GM19324 (cell line): ENCODE measurements around the gene ZNF436.

Experiments
- ATAC-seq: cut with Tn5 transposase; IDR thresholded peaks from one replicate; pipeline ENCODE4 v1.9.1; 2021; ENCODE audit warnings: mild to moderate bottlenecking, moderate library complexity; ENCODE audit not compliant: unreplicated experiment, low FRiP score

Gene ZNF436

GRCh38 chr1:23369335-23370013 lies at the start of gene ZNF436:
ZNF436 (minus strand) TSS chr1:23369836; CDS start chr1:23368005, 1,831 bp downstream.
- ATAC-seq = no peak

DNA sequence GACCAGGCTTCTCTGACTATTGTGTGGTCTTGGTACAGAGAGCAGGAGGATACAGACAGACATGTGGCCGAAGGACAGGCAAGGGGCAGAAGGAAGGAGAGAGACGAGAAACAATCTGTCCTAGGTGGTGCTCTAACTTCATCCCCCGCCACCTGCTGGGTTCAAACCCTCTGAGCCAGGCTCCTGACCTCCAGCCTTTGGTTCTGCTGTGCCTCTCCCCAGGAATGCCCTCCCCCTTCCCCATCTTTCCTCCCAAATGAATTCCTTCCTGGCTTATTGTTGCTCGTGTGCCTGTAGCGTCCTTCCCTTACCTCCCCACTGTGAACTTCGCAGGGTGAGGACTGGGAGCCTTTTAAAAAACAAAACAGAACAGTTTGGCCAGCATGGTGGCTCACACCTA lies 49.5 kb upstream of the ZNF436 start:
- no peak for ATAC-seq

GRCh38 chr1:23417570-23417969 lies 47.9 kb upstream of the ZNF436 start:
- no peak for ATAC-seq

DNA sequence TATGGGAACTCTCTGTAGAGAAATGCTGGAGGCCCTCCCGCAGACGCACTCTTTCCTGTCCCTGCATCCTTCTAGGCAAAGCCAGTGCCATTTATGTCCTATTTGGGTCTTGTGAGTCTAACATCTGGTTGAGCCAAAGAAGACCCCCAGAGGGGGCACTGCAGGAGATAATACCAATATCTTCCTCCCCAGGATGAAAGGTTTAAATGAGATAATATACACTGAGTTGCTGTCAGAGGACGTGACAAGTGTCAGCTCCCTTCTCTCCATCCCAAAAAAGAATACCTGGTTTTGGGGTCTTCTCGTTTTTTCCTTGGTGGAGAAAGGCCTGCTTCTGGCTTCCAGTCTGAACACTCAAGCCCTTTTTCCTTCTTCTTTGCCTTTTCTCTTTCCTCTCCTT lies 47.3 kb upstream of the ZNF436 start:
- ATAC-seq = no peak

GRCh38 chr1:23408797-23409290 lies 39.2 kb upstream of the ZNF436 start:
- ATAC-seq = no peak

GRCh38 chr1:23407016-23407630 lies 37.5 kb upstream of the ZNF436 start:
- no peak for ATAC-seq

DNA sequence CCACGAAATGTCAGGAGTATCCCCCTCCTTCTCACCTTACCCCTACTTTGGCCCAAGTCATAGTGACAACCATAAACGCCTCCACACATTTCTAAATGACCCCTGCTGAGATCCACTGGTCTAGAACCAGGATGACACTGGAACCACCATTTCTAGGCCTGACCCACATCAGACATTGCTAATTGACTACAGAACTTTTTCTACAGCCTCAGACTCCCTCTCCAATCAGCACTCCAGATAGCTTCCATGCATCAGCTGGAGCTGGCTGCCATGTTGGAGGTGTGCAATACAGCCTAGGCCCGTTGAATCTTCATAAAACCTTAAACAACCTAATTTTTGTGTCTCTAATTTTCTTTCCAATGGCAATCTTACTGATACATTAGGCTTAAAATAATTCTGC lies 36.3 kb upstream of the ZNF436 start:
- no peak for ATAC-seq

- ATAC-seq = no peak
These were observed 34.3 kb upstream of the ZNF436 start for GRCh38 chr1:23403735-23404486.

- ATAC-seq = no peak
These were observed 33.7 kb upstream of the ZNF436 start for GRCh38 chr1:23403355-23403734.

DNA sequence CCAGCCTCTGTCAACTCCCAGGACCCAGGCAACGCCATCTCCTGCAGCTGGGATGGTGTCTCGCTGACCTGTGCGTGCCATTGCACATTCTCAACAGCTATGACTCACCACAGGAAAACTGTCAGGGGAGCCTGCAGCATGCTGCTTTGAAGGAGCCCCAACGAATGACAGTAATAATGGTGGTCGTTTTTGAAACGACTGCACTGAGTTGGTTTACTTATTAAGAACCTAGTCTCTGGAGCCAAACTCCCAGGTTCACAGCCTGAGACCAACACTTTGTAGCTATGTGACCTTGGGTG lies 33.4 kb upstream of the ZNF436 start:
- no peak for ATAC-seq

DNA sequence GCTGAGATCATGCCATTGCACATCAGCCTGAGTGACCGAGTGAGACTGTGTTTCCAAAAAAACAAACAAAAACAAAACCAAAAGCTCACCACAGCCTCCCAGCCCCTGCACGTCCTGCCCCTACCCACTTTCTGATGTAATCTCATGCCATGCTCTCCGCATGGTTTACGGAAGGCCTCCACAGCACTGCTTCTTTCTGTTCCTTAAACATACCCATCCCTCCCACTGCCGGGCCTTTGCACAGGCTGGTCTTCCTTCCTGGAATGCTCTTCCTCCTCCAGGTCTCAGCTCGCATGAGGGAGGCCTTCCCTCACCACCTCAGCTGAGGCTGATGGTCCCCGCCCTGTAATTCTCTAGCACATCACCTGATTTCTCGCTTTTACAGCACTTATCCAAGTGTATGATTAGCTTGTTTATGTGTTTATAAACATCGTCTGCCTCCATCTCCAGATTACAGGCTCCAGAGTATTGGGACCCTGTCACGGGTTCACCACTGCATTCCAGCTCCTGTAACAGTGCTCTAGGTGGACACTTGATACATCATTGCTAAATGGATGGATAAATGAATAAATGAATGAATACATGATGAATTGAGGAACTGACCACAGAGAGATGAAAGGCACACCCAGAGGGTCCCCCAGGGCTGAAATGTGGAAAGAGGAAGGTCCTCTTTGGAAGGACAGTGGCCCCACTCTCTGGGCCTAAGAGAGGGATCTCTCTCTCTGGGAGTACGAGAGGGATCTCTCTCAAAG lies 32.8 kb upstream of the ZNF436 start:
- no peak for ATAC-seq

GRCh38 chr1:23401313-23401712 lies 31.7 kb upstream of the ZNF436 start:
- ATAC-seq = no peak

GRCh38 chr1:23400324-23401114 lies 30.9 kb upstream of the ZNF436 start:
- no peak for ATAC-seq

DNA sequence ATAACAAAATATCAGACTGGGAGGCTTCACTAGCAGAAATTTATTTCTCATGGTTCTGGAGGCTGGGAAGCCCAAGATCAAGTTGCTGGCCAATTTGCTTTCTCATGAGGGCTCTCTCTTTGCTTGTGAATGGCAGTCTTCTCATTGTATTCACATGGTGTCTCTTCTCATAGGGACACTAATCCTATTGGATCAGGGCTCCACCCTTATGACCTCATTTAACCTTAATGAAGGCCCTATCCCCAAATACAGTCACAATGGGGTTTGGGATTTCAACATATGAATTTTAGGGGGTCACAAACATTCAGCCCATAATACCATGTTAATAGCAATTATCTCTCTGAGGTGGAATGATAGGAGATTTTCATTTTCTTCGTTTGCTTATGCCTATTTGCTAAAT lies 29.6 kb upstream of the ZNF436 start:
- ATAC-seq = no peak

GRCh38 chr1:23397908-23398307 lies 28.3 kb upstream of the ZNF436 start:
- ATAC-seq = no peak

- no peak for ATAC-seq
These were observed 26.7 kb upstream of the ZNF436 start for GRCh38 chr1:23396380-23396779.

DNA sequence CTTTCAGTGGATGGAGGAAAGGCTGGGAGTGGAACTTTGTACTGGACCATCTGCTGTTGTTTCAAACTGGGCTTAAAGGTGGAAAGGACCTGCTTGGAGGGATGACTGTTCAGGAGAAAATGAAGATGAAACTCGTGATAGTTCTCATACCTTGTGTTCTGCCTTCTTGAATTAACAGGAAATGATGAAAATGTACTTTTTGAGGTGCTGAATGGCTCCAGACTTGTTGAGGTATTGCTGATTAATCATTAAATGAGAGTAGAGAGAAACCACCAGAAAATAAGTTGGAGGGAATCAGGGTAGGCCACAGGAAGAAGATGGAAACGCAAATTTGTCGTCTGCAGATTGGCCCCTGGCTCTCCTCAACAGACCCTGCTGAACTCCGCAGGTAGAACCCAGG lies 26.2 kb upstream of the ZNF436 start:
- no peak for ATAC-seq

- ATAC-seq = no peak
These were observed 25.6 kb upstream of the ZNF436 start for GRCh38 chr1:23395154-23395724.

DNA sequence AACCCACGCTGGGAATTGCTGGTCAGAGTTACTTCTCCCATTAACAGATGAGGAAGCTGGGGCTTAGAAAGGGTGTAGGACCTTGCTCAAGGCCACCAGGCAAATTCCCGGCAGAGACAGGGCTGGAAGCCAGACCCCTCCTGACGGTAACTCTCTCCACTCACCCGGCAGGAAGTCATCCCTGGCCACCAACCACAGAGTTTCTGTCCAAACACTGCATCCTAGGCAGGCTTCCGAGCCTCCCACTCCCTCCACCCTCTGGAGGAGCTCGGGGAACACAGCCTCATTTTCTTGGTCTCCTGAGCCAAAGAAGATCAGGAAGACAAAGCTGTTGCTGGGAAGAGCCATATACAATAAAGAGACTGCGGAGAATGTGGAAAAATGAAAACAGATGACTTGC lies 25.0 kb upstream of the ZNF436 start:
- no peak for ATAC-seq

DNA sequence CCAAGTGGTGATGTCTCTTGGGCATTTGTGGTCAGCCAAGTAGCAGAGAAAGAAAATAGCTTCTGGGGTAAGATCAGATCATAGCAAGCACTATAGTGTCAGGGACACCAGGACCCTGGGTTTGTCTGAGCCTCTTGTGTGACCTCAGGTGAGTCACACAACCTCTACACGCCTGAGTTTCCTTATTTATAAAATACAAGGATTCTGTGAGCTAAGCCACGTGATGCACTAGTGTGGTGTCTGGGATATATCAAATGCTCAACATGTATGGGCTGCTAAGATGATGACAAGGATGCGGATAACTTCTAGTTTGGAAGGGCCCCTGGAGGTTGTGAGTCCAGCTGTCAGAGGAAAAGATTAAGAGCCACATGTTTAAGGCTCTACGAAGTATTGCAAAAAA lies 24.5 kb upstream of the ZNF436 start:
- no peak for ATAC-seq
